Thyroid gland (tissue), 4 donors: ENCODE measurements around the gene GRIA1.

Experiments
- CTCF ChIP-seq, 6 experiments: fragments of 200-600 bp in 3 of 6; fragments of 450-650 bp in 3 of 6; sonication (generic) in 3 of 6; IDR thresholded peaks; one replicate each; pipeline ENCODE4 v1.5.1; 2016 to 2019; ENCODE audit warnings: antibody characterized with exemption in 6 of 6, mild to moderate bottlenecking in 2 of 6, inconsistent platforms in 1 of 6, moderate library complexity in 1 of 6
- POLR2A ChIP-seq, 2 donors: fragments of 450-650 bp; IDR thresholded peaks; one replicate each; pipeline ENCODE4 v1.6.1; 2017; ENCODE audit warnings: antibody characterized with exemption in 2 of 2, mild to moderate bottlenecking in 2 of 2, moderate library complexity in 1 of 2

- TF ChIP-seq CTCF (IDR thresholded peaks at IDR 0.05) (no peak), POLR2A (IDR thresholded peaks at IDR 0.05) (no peak)
Measured at GRCh38 chr5:153813901-153814300, 323.4 kb downstream of the GRIA1 start.
